ENCODE measurements around the gene PRR23A.

The PRR23A gene

GRCh38 chr3:138971766-138972320 lies 34.2 kb downstream of the PRR23A start:
- DNase-seq, result no peak

- no peak for DNase-seq
These were observed 41.1 kb downstream of the PRR23A start for GRCh38 chr3:138964923-138965322.

DNA sequence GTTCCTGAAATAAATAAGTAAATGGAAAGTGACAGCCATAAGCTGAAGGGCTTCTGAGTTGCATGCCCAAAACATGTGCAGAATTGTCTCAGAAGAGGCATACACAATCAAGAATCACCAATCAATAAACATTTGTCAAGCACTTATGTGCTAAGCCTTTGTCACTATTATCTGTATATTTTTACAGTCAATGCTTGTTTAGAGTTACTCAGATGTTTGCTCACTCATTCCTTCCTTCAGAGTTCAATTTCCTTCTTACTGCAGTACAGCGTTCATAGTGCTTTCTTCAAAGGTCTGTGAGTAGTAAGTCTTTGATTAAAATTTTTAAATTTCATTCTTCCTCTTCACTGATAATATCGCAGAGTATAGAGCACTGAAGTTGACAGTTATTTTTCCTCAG lies 41.8 kb downstream of the PRR23A start:
- DNase-seq, result no peak

GRCh38 chr3:138962854-138963560 lies 43.1 kb downstream of the PRR23A start:
- no peak for DNase-seq

DNA sequence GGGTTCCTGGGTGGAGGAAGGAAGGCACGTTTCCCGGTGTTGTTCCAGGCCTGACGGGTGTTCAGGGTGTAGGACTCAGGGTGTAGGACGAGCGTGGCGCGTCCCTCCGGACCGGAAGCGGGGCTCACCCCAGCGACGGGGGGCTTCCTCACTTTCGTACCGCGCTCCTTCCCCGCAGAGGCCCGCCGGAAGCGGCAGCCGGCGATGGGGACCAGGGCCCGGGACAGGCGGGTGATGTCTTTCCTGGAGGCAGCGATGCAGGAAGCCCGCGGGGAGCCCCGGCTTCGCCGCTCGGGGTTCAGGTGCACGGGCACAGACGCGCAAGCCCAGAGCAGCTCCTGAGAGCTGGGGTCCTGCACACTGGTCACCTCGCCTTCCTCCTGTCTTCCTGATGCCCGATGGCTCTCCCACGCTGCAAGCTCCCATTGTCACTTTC lies 45.6 kb downstream of the PRR23A start:
- no peak for DNase-seq

Measured in stimulated activated CD4-positive, alpha-beta T cell treated with anti-CD3 and anti-CD28 coated beads, Interleukin-4, amount 100 ng/mL, for 4 hours (primary cell).